Posterior vena cava (tissue), 2 donors: ENCODE data around the gene KCNQ5. TPM values are rescaled to one million over a fixed set of nuclear protein-coding genes. Genes with fewer than 3 reads are reported as not detected.

Experiments used
- DNase-seq: peaks from one replicate; pipeline ENCODE4 v3.0.0-alpha.2; 2020; ENCODE audit warnings: low spot score
- intact Hi-C, 2 donors: fragments of 100-400 bp; cut with DNase I; formaldehyde crosslinking; loops; one replicate each; pipeline versions ENCODE4 v1.14.1 to v1.14.2; 2022 to 2023
- total RNA-seq, 2 donors: library from RNA; stranded (reverse); fragmentation: NEBNext Ultra II Directional; extraction: Animal tissue kit (Norgen Biotek cat#: 25700); gene quantifications; one replicate each; pipeline ENCODE4 v1.2.1, GENCODE V29; 2021
- donor health status: DM: yes; HTN: yes; CAD: no.
- donor health status: DM: yes; HTN: yes; CAD: no.

The KCNQ5 gene
- total RNA-seq, 2 donors from 2014 or later: 1.3 to 4.0 TPM

- intact Hi-C loops: no loop called here
Observed at GRCh38 chr6:72781624-72782023, 159.8 kb downstream of the KCNQ5 start.

GRCh38 chr6:72783035-72783434 lies 161.2 kb downstream of the KCNQ5 start:
- intact Hi-C loops: no loop called here
- no peak for DNase-seq

More at GRCh38 chr6:72781624-72782023, 159.8 kb downstream of the KCNQ5 start:
- DNase-seq: no peak

- no peak for DNase-seq
- intact Hi-C loops: no loop called here
Observed at GRCh38 chr6:72783666-72784065, 161.8 kb downstream of the KCNQ5 start.

- DNase-seq: no peak
- intact Hi-C loops: no loop called here
Observed at GRCh38 chr6:72784071-72784470, 162.2 kb downstream of the KCNQ5 start.

- intact Hi-C loops: no loop called here
- DNase-seq: no peak
Observed at GRCh38 chr6:72784581-72784980, 162.7 kb downstream of the KCNQ5 start.

- DNase-seq: no peak
- intact Hi-C loops: no loop called here
Observed at GRCh38 chr6:72787391-72788031, 165.6 kb downstream of the KCNQ5 start.

- no peak for DNase-seq
- intact Hi-C loops: no loop called here
Observed at GRCh38 chr6:72788188-72788587, 166.3 kb downstream of the KCNQ5 start.

- no peak for DNase-seq
- intact Hi-C loops: no loop called here
Observed at GRCh38 chr6:72789145-72789544, 167.3 kb downstream of the KCNQ5 start.

- intact Hi-C loops: loop anchor here in 1 of 2 donors (5.0 kb wide), 1 partner anchor 170 kb away; the partner anchor contains the start of gene KCNQ5
- DNase-seq: no peak
Observed at GRCh38 chr6:72792692-72793091, 170.8 kb downstream of the KCNQ5 start.

GRCh38 chr6:72793641-72794395 lies 172.0 kb downstream of the KCNQ5 start:
- no peak for DNase-seq
- intact Hi-C loops: loop anchor here in 1 of 2 donors (5.0 kb wide), 1 partner anchor 172 kb away; the partner anchor contains the start of gene KCNQ5

- DNase-seq: no peak
- intact Hi-C loops: no loop called here
Observed at GRCh38 chr6:72798196-72798595, 176.3 kb downstream of the KCNQ5 start.

- intact Hi-C loops: no loop called here
- DNase-seq: no peak
Observed at GRCh38 chr6:72809746-72810379, 188.0 kb downstream of the KCNQ5 start.

- intact Hi-C loops: no loop called here
- DNase-seq: no peak
Observed at GRCh38 chr6:72810571-72811280, 188.9 kb downstream of the KCNQ5 start.

- DNase-seq: no peak
- intact Hi-C loops: no loop called here
Observed at GRCh38 chr6:72811971-72812421, 190.1 kb downstream of the KCNQ5 start.

GRCh38 chr6:72813807-72814596 lies 192.1 kb downstream of the KCNQ5 start:
- intact Hi-C loops: no loop called here

GRCh38 chr6:72816022-72816421 lies 194.2 kb downstream of the KCNQ5 start:
- no peak for DNase-seq
- intact Hi-C loops: no loop called here

More at GRCh38 chr6:72813807-72814596, 192.1 kb downstream of the KCNQ5 start:
- no peak for DNase-seq

- intact Hi-C loops: no loop called here
- DNase-seq: no peak
Observed at GRCh38 chr6:72817208-72817607, 195.3 kb downstream of the KCNQ5 start.

- no peak for DNase-seq
- intact Hi-C loops: no loop called here
Observed at GRCh38 chr6:72819609-72820008, 197.7 kb downstream of the KCNQ5 start.

GRCh38 chr6:72820153-72820552 lies 198.3 kb downstream of the KCNQ5 start:
- intact Hi-C loops: no loop called here
- DNase-seq: no peak
